Inferior parietal cortex (tissue), 1 donor: ENCODE data around the gene RNF175.
"Not testable (repeated sequence)": the region's sequence is repeated elsewhere in the genome, so short reads cannot be mapped to it uniquely, and the experiment has no call there.

ENCODE experiments used
- DNase-seq: peaks from one replicate; pipeline ENCODE4 v3.0.0-alpha.2; 2016; ENCODE audit errors: extremely low spot score

The RNF175 gene

GRCh38 chr4:153683763-153684181 lies 76.1 kb downstream of the RNF175 start:
- no peak for DNase-seq

- DNase-seq: no peak
These were observed 80.3 kb downstream of the RNF175 start for GRCh38 chr4:153679486-153679885.

- no peak for DNase-seq
These were observed 82.8 kb downstream of the RNF175 start for GRCh38 chr4:153676984-153677383.

GRCh38 chr4:153676486-153676885 lies 83.3 kb downstream of the RNF175 start:
- DNase-seq: no peak

GRCh38 chr4:153669838-153670237 lies 90.0 kb downstream of the RNF175 start:
- no peak for DNase-seq

GRCh38 chr4:153668647-153669046 lies 91.2 kb downstream of the RNF175 start:
- DNase-seq: no peak

GRCh38 chr4:153666505-153666904 lies 93.3 kb downstream of the RNF175 start:
- not testable (repeated sequence) for DNase-seq

- no peak for DNase-seq
These were observed 96.2 kb downstream of the RNF175 start for GRCh38 chr4:153663667-153664066.

- DNase-seq: no peak
These were observed 97.9 kb downstream of the RNF175 start for GRCh38 chr4:153661908-153662307.

- no peak for DNase-seq
These were observed 98.5 kb downstream of the RNF175 start for GRCh38 chr4:153661215-153661822.
